ENCODE data around the gene TFR2. TPM values are rescaled to one million over a fixed set of nuclear protein-coding genes. Genes with fewer than 3 reads are reported as not detected.

The TFR2 gene
- total and polyA plus RNA-seq, 2 of the 13 experiments (the other 11 are each of a cell fraction or from before 2014, with no cell fraction given) = 36.9 to 64.2 TPM

- TF ChIP-seq ZKSCAN5 (CRISPR knock-in tag; IDR thresholded peaks at IDR 0.05) = no peak
- TF ChIP-seq ZNF83 (CRISPR knock-in tag; IDR thresholded peaks at IDR 0.05; ENCODE audit: borderline replicate concordance) = no peak
- TF ChIP-seq, protein P1, sequence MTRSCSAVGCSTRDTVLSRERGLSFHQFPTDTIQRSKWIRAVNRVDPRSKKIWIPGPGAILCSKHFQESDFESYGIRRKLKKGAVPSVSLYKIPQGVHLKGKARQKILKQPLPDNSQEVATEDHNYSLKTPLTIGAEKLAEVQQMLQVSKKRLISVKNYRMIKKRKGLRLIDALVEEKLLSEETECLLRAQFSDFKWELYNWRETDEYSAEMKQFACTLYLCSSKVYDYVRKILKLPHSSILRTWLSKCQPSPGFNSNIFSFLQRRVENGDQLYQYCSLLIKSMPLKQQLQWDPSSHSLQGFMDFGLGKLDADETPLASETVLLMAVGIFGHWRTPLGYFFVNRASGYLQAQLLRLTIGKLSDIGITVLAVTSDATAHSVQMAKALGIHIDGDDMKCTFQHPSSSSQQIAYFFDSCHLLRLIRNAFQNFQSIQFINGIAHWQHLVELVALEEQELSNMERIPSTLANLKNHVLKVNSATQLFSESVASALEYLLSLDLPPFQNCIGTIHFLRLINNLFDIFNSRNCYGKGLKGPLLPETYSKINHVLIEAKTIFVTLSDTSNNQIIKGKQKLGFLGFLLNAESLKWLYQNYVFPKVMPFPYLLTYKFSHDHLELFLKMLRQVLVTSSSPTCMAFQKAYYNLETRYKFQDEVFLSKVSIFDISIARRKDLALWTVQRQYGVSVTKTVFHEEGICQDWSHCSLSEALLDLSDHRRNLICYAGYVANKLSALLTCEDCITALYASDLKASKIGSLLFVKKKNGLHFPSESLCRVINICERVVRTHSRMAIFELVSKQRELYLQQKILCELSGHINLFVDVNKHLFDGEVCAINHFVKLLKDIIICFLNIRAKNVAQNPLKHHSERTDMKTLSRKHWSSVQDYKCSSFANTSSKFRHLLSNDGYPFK (CRISPR knock-in tag; IDR thresholded peaks at IDR 0.05; ENCODE audit: borderline replicate concordance) = no peak
- TF ChIP-seq, protein P2, sequence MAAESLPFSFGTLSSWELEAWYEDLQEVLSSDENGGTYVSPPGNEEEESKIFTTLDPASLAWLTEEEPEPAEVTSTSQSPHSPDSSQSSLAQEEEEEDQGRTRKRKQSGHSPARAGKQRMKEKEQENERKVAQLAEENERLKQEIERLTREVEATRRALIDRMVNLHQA (CRISPR knock-in tag; IDR thresholded peaks at IDR 0.05) = no peak
- no peak for TF ChIP-seq CENPX (CRISPR knock-in tag; IDR thresholded peaks at IDR 0.05)
- TF ChIP-seq HIC2 (CRISPR knock-in tag; IDR thresholded peaks at IDR 0.05; ENCODE audit: low read depth) = no peak
Observed at GRCh38 chr7:100604976-100605911, 36.1 kb downstream of the TFR2 start (continued).
